Measurements from ENCODE around the gene NUDT15.

Gene NUDT15

DNA sequence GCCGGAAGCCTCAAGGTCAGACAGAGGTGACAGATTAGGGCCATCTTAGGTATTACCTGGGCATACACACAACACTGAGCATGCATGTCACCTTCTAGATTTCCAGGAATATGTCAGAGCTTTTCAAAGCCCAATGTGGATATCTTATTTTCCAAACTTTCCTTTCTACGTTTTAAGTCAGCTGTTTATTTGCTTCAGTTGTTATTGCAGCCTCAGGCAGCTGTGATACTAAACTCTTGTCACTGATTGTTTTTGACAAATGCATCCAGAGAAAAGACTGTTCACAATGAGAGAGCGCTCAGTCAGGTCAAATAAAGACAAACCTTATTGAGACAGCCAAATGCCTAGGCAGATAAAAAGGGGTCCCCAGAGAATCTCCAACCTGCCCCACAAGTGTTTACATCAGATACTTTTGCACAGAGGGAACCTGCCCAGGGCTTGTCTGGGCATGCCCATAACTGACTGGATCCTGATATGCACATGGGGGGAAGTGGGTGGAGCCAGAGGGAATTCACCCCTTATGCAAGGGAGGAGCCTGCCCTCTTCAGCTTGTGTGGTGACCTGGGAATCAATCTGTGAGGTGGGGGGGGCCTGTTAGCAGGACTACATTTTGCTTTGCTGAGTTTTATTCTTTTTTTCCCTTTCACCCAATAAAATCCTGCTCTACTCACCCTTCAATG lies 28.9 kb downstream of the NUDT15 start:
- FAIRE-seq (no peak), DNase-seq (ENCODE audit: insufficient read length, low spot score) (no peak)
- no peak for TF ChIP-seq POLR2A (IDR thresholded peaks at IDR 0.05; ENCODE audit: low read depth, low read length)

DNA sequence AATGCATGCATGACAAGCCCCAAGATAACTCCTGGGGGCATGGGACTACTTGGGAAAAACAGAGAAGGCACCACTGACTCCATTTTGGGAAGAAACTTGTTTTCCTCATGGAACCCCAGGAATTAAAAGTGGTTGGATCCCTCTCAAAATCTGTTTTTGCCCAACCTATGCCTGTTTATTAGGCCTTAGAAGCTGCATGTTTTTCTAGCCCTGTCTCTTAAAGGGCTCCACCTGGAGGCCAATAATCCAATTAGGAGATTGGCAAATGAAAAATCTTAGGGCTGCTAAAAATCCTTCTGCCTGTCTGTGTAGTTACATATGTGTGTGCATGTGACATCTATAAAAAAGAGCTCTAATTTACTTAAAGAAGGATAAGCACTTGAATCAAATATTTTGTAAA lies 30.5 kb downstream of the NUDT15 start:
- no peak for FAIRE-seq

DNA sequence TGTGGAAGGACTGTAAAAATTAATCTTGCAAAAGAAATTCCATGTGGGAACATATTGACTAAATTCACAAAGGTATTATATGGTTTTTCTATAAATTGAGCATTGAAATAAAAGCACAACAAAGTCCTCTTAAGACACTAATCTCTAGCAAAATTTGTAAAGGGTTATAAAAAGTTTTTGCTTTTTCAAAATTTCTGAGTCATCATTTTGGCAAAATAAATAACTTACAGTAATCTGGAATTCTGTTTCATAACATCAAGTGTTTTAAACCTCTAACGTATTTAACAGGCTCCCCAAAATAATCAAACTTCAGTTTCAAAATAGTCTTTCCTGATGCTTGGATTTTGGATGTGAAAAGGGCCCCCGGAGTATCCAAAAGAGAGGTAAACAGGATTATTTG lies 31.4 kb downstream of the NUDT15 start:
- DNase-seq (ENCODE audit: insufficient read length, low spot score) (no peak), FAIRE-seq (no peak)
- TF ChIP-seq POLR2A (IDR thresholded peaks at IDR 0.05; ENCODE audit: low read depth, low read length), result no peak

More for the DNA sequence above, 30.5 kb downstream of the NUDT15 start:
- DNase-seq (ENCODE audit: insufficient read length, low spot score), result no peak
- TF ChIP-seq POLR2A (IDR thresholded peaks at IDR 0.05; ENCODE audit: low read depth, low read length), result no peak

DNA sequence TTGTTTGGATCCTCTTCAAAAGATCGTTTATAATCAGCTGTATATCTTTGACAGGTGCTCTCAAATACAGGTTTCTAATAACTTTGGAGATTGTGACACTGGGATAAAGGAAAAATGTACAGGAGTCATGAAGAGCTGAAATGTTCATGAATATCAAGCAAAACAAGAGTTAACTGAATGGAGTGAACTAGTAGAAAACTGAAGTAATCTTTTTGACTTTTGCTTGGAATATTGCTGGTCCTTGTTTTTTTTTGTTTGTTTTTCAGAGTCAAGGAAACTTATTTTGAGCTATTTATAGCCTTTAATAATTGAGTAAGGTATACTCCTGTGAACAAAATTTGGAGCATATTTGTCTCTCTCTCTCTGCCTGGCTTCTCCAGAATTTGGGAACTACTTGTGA lies 32.0 kb downstream of the NUDT15 start:
- FAIRE-seq, result no peak
- DNase-seq (ENCODE audit: insufficient read length, low spot score), result no peak
- no peak for TF ChIP-seq POLR2A (IDR thresholded peaks at IDR 0.05; ENCODE audit: low read depth, low read length)

DNA sequence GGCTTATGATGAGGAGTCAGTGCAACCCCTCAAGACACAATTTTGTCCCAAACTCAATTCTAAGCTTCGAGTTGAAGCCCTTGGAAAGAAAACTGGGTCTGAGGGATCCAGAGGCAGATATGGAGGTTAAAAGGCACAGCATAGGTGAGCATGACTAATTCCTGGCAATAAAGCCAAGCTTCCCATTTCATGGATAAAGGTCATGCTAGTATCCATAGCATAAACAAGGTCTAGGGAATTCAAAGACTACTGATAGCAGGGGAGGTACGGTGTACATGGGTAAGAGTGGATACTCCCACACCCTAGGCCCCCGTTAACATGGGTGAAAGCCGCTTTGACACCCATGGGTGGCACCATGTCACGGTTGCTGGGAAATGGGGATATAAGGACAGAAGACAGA lies 33.4 kb downstream of the NUDT15 start:
- DNase-seq (ENCODE audit: insufficient read length, low spot score), result no peak
- no peak for FAIRE-seq
- no peak for TF ChIP-seq POLR2A (IDR thresholded peaks at IDR 0.05; ENCODE audit: low read depth, low read length)

DNA sequence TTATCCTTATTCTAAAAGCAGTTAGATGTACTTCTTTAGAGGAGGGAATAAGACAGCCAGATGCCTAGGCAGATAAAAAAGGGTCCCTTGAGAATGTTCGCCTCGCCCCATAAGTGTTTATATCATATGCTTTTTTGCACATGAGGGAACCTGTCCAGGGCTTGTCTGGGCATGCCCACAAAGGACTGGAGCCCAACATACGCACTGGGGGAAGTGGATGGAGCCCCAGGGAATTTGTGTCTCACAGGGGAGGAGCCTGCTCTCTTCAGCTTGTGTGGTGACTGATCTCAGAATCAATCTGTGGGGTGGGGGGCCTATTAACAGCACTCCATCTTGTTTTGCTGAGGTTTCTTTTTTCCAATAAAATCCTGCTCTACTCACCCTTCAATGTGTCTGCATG lies 34.8 kb downstream of the NUDT15 start:
- DNase-seq (ENCODE audit: insufficient read length, low spot score) (no peak), FAIRE-seq (no peak)
- TF ChIP-seq POLR2A (IDR thresholded peaks at IDR 0.05; ENCODE audit: low read depth, low read length), result no peak

DNA sequence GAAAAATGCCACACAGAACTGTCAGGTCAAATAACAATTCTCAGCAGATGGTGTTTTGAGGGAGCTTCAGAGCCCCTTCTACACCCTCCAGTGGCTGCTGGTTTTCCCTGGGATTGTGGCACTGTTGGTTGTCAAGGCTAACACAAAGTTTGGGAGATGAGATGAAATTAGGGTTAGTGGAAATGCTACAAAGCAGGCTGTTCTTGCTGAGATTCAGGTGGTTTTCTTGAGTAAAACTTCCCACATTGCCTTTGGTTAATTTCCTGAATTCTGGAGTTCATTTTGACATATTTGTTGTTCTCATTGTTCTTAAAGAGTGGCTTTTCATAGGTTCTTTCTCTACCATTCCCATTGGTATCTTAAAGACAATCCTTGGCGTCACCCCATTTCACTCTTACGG lies 35.3 kb downstream of the NUDT15 start:
- no peak for FAIRE-seq
- no peak for TF ChIP-seq POLR2A (IDR thresholded peaks at IDR 0.05; ENCODE audit: low read depth, low read length)
- DNase-seq (ENCODE audit: insufficient read length, low spot score), result no peak

DNA sequence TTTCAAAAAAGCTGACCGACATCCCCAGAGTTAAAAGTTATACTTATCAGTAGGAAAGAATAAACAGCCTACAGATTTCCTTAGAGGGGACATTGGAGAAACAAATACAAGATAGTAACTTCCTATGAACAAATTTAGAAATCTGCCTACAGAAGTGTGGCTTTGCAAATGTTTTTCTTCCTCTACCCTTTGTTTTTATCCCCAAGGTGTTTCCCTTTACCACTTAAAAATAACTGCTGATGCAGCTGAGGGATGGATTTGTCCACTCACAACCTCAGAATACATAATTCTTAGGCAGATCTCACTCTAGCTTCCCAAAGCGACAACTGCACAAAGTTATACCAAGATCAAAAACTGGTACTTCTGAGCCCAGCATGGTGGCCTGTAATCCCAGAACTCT lies 36.5 kb downstream of the NUDT15 start:
- no peak for FAIRE-seq
- TF ChIP-seq POLR2A (IDR thresholded peaks at IDR 0.05; ENCODE audit: low read depth, low read length), result no peak
- no peak for DNase-seq (ENCODE audit: insufficient read length, low spot score)

DNA sequence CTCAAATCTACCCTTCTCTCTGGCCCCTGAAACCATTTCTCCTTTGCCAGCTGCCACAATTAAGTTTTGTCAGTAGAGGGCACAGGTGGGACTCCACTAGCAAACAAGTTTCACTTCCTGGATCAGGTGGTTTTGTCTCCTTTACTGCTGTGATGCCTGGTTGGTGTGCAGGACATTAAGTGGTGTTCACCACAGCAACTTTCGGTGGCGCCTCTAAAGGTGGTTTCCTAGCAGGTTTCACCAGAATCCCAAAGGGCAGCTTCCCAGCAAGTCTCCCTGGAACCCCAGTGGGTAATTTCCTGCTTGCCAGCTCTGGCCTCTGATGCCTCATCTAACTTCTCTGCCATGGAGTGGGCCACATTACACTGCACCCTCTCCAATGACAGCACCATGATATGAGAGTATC lies 40.7 kb downstream of the NUDT15 start:
- no peak for TF ChIP-seq POLR2A (IDR thresholded peaks at IDR 0.05; ENCODE audit: low read depth, low read length)
- FAIRE-seq, result no peak

DNA sequence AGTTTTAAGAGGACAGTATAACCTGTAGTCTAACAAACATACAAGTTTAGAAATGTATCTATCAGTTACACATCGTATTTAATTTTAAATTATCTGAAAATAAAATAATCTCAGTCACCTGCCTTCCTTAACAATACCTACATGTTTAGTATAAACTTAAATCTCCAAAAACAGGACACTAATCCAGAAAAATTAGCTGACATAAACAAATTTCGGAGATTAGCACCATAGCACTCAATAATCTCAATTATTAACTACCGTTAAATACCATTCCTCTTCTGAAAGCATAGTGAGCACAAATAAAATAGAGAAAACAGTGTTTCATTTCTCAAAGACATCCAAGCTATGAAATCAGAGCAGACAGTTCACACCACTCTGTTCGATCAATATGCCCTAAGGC lies 44.2 kb downstream of the NUDT15 start:
- FAIRE-seq (no peak), DNase-seq (ENCODE audit: insufficient read length, low spot score) (no peak)
- TF ChIP-seq POLR2A (IDR thresholded peaks at IDR 0.05; ENCODE audit: low read depth, low read length), result no peak

More for the DNA sequence above, 40.7 kb downstream of the NUDT15 start:
- DNase-seq (ENCODE audit: insufficient read length, low spot score), result no peak

DNA sequence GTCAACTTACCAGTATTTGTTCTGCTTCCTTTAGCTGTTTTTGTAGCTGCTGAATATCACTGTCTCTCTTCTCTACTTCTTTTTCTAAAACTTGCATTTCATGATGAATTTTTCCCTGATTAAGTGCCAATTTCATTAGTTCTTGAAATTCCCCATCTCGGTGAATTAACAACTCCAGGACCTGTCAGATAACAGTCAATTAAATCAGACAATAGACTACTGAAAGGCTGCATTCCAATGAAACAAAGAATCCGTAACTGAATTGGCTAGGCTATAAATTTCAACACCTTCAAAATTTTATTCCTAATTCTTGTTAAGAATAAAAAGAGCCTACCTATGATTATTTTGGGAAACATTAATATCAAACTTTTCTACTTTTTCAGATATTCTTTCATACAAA lies 48.7 kb downstream of the NUDT15 start:
- no peak for DNase-seq (ENCODE audit: insufficient read length, low spot score)
- FAIRE-seq, result no peak
- no peak for TF ChIP-seq POLR2A (IDR thresholded peaks at IDR 0.05; ENCODE audit: low read depth, low read length)

DNA sequence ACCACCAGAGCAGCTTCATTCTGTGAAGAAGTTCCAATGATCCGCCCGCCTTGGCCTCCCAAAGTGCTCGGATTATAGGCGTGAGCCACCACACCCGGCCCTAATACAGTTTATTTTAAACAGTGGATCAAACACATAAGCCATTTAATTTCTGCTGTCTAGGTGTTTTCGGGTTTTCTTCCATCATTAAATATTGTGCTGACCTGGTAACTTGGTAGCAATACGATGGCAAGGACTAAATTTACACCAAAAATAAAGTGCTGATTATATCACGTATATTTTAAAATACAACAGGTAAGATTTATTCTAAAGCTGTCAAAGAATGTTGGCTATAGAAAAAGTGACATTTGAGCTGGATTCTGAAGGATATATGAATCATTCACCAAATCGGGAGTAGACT lies 56.1 kb downstream of the NUDT15 start:
- FAIRE-seq (no peak), DNase-seq (ENCODE audit: insufficient read length, low spot score) (no peak)
- no peak for TF ChIP-seq POLR2A (IDR thresholded peaks at IDR 0.05; ENCODE audit: low read depth, low read length)

DNA sequence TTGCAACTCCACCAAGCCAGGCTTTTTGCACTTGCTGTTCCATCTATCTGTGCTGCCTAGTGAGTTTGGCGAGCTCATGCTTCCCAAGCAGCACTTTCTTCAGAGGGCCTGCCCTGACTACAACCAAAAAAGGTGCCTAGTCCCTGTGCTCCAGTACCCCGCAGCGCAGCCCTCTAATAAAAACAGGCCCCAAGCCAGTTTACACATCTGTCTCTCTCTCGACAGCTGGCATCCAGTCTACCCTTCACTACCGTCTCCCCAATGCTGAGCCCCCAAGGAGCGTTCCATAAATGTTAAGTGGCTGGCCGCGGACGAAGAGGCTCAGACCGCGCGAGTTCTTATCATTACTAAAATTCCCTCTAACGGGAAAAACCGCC lies 56.9 kb downstream of the NUDT15 start:
- DNase-seq (ENCODE audit: insufficient read length, low spot score), result no peak
- FAIRE-seq, result no peak
- no peak for TF ChIP-seq POLR2A (IDR thresholded peaks at IDR 0.05; ENCODE audit: low read depth, low read length)

DNA sequence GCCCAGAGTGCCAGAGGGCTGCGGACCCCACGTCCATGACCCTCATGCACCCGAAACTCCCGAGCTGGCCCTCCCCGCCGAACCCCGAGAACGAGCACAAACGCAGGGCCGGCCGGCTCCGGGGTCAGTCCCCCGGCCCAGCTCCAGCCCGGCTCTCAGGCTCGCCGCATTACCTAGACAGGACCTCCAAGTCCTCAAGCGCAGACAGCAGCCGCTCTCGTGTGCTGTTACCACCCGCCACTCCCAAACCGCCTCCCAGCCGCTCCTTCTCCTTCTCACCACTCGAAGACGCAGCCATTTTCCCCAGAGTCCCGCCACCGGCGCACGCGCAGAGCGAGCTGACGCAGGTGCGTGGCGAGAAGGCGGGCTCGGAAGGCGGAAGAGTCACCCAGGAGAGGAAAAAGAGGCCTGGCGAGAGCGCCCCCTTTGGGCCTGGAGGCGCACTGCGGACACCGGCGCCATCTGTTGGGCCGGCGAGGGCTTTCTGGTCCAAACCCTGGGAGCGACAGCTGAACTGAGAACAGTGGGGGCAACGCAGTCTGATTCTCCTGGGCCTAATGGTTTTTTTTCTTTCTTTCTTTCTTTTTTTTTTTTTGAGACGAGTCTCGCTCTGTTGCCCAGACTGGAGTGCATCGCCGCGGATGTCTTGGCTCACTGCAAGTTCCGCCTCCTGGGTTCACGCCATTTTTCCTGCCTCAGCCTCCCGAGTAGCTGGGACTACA lies 57.4 kb downstream of the NUDT15 start, which contains the start of gene MED4:
MED4 (minus strand) TSS at position 324 of the 722 bp plus-strand sequence; CDS start at position 298, 26 bp downstream.
- FAIRE-seq (peak; percentile 61), DNase-seq (ENCODE audit: insufficient read length, low spot score) (peak; percentile 67)
- peak; percentile 85 for TF ChIP-seq POLR2A (IDR thresholded peaks at IDR 0.05; ENCODE audit: low read depth, low read length)

DNA sequence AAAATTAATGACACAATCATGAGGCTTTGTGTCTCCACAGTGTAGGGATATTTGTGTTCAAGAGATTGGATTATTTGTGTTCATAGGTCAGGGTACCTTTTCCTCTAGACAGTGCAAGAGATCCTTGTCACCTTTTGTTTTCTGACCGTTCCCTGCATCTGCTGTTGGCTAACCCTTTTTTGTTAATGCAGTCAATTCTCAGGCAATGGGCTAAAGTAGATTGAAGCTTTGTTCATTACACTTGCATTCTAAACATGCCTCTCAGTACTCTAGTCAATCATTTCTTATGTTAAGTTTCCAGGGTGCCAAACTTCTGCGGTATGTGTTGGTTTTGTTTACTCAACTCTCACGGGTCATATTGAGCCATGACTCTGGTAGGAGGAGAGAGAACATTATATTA lies 59.1 kb downstream of the NUDT15 start:
- no peak for FAIRE-seq
- DNase-seq (ENCODE audit: insufficient read length, low spot score), result no peak
- TF ChIP-seq POLR2A (IDR thresholded peaks at IDR 0.05; ENCODE audit: low read depth, low read length), result no peak

All from H54 (cell line).